H1 (cell line): ENCODE measurements around the gene B4GALT5. TPM values are rescaled to one million over a fixed set of nuclear protein-coding genes. Genes with fewer than 3 reads are reported as not detected.

Experiments
- CHD1 ChIP-seq: IDR thresholded peaks from 2 replicates; pipeline ENCODE4 v1.6.1; 2012; ENCODE audit warnings: low read depth, low read length, improper control_type of control experiment
- CHD2 ChIP-seq: IDR thresholded peaks from 2 replicates; pipeline ENCODE4 v1.6.1; 2012; ENCODE audit warnings: low read length, improper control_type of control experiment
- EGR1 ChIP-seq: IDR thresholded peaks from 2 replicates; pipeline ENCODE4 v1.6.1; 2011; ENCODE audit warnings: low read depth, low read length, borderline replicate concordance
- HDAC2 ChIP-seq, 2 experiments: fragments of 300-600 bp in 1 of 2; sonication (generic) in 1 of 2; IDR thresholded peaks; 2 replicates each; pipeline ENCODE4 v1.6.1; 2011 to 2012; ENCODE audit warnings: low read depth in 2 of 2, low read length in 2 of 2, mild to moderate bottlenecking in 2 of 2, moderate library complexity in 2 of 2, borderline replicate concordance in 1 of 2, inconsistent platforms in 1 of 2
- PHF8 ChIP-seq: fragments of 200-600 bp; sonication (generic); conservative IDR thresholded peaks from 2 replicates; pipeline ENCODE4 v1.7.1; 2012; ENCODE audit warnings: low read depth, mild to moderate bottlenecking, inconsistent platforms, low read length, moderate library complexity
- SIN3A ChIP-seq, 2 experiments: IDR thresholded peaks in 1 of 2; conservative IDR thresholded peaks in 1 of 2; 2 replicates each; pipeline ENCODE4 v1.6.1; 2011 to 2012; ENCODE audit warnings: low read length in 2 of 2, improper control_type of control experiment in 1 of 2, low read depth in 1 of 2, mild to moderate bottlenecking in 1 of 2
- SP2 ChIP-seq: IDR thresholded peaks from 2 replicates; pipeline ENCODE4 v1.6.1; 2012; ENCODE audit warnings: mild to moderate bottlenecking, low read length, inconsistent platforms
- YY1 ChIP-seq: IDR thresholded peaks from 2 replicates; pipeline ENCODE4 v1.6.1; 2011; ENCODE audit warnings: low read depth, mild to moderate bottlenecking, low read length
- polyA plus RNA-seq, 7 experiments: library from polyadenylated mRNA; depleted of rRNA in 3 of 7; stranded (reverse) in 5 of 7; unstranded in 2 of 7; fragments of >200 nt in 5 of 7; fragments of 200-250 nt in 2 of 7; gene quantifications; 1 replicate in 5 of 7; 2 replicates in 1 of 7; 4 replicates in 1 of 7; pipeline versions ENCODE4 v1.2.1 to v1.2.3, GENCODE V29; 2011 to 2013; ENCODE audit warnings: missing spikeins in 2 of 7, mixed read lengths in 2 of 7
- total RNA-seq: library from RNA; stranded (reverse); fragmentation: NEBNext Ultra II Directional; extraction: Animal tissue kit (Norgen Biotek cat#: 25700); gene quantifications from 2 replicates; pipeline ENCODE4 v1.2.1, GENCODE V29; 2021
- TF ChIP-seq, protein P1 (sequence below): fragments of 300-600 bp; sonication (generic); IDR thresholded peaks from 2 replicates; pipeline ENCODE4 v1.7.1; 2012; ENCODE audit warnings: low read length, moderate library complexity, mild to moderate bottlenecking, inconsistent platforms; ENCODE audit not compliant: insufficient replicate concordance

B4GALT5 gene
- total and polyA plus RNA-seq, 2 of the 8 experiments (the other 6 are each of a cell fraction or from before 2014, with no cell fraction given) = 46.5 to 75.4 TPM

DNA sequence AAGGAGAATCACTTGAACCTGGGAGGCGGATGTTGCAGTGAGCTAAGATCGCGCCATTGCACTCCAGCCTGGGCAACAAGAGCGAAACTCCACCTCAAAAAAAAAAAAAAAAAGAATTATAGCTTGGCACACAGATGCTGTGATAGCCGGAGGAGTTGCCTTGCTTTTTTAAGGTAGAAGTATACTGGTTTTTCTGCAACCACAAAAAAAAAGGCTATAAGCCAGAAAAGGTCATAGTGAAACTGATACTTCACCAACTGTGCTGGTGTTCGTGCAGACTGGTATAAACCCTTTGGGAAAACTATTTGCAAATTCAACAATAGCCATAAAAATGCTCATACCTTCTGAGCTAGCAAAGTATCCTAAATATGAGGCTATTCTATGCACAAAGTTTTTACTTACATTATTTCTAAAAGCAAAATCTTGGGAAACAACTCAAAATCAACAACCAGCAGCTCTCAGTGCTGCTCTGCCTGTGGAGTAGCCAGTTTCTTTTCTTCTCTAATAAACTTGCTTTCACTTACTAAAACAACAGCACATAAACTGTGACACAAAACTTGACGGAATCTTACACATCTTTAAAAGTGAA lies 44.0 kb downstream of the B4GALT5 start (continued):
- TF ChIP-seq, protein P1, sequence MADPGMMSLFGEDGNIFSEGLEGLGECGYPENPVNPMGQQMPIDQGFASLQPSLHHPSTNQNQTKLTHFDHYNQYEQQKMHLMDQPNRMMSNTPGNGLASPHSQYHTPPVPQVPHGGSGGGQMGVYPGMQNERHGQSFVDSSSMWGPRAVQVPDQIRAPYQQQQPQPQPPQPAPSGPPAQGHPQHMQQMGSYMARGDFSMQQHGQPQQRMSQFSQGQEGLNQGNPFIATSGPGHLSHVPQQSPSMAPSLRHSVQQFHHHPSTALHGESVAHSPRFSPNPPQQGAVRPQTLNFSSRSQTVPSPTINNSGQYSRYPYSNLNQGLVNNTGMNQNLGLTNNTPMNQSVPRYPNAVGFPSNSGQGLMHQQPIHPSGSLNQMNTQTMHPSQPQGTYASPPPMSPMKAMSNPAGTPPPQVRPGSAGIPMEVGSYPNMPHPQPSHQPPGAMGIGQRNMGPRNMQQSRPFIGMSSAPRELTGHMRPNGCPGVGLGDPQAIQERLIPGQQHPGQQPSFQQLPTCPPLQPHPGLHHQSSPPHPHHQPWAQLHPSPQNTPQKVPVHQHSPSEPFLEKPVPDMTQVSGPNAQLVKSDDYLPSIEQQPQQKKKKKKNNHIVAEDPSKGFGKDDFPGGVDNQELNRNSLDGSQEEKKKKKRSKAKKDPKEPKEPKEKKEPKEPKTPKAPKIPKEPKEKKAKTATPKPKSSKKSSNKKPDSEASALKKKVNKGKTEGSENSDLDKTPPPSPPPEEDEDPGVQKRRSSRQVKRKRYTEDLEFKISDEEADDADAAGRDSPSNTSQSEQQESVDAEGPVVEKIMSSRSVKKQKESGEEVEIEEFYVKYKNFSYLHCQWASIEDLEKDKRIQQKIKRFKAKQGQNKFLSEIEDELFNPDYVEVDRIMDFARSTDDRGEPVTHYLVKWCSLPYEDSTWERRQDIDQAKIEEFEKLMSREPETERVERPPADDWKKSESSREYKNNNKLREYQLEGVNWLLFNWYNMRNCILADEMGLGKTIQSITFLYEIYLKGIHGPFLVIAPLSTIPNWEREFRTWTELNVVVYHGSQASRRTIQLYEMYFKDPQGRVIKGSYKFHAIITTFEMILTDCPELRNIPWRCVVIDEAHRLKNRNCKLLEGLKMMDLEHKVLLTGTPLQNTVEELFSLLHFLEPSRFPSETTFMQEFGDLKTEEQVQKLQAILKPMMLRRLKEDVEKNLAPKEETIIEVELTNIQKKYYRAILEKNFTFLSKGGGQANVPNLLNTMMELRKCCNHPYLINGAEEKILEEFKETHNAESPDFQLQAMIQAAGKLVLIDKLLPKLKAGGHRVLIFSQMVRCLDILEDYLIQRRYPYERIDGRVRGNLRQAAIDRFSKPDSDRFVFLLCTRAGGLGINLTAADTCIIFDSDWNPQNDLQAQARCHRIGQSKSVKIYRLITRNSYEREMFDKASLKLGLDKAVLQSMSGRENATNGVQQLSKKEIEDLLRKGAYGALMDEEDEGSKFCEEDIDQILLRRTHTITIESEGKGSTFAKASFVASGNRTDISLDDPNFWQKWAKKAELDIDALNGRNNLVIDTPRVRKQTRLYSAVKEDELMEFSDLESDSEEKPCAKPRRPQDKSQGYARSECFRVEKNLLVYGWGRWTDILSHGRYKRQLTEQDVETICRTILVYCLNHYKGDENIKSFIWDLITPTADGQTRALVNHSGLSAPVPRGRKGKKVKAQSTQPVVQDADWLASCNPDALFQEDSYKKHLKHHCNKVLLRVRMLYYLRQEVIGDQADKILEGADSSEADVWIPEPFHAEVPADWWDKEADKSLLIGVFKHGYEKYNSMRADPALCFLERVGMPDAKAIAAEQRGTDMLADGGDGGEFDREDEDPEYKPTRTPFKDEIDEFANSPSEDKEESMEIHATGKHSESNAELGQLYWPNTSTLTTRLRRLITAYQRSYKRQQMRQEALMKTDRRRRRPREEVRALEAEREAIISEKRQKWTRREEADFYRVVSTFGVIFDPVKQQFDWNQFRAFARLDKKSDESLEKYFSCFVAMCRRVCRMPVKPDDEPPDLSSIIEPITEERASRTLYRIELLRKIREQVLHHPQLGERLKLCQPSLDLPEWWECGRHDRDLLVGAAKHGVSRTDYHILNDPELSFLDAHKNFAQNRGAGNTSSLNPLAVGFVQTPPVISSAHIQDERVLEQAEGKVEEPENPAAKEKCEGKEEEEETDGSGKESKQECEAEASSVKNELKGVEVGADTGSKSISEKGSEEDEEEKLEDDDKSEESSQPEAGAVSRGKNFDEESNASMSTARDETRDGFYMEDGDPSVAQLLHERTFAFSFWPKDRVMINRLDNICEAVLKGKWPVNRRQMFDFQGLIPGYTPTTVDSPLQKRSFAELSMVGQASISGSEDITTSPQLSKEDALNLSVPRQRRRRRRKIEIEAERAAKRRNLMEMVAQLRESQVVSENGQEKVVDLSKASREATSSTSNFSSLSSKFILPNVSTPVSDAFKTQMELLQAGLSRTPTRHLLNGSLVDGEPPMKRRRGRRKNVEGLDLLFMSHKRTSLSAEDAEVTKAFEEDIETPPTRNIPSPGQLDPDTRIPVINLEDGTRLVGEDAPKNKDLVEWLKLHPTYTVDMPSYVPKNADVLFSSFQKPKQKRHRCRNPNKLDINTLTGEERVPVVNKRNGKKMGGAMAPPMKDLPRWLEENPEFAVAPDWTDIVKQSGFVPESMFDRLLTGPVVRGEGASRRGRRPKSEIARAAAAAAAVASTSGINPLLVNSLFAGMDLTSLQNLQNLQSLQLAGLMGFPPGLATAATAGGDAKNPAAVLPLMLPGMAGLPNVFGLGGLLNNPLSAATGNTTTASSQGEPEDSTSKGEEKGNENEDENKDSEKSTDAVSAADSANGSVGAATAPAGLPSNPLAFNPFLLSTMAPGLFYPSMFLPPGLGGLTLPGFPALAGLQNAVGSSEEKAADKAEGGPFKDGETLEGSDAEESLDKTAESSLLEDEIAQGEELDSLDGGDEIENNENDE = no peak
- TF ChIP-seq PHF8 = no peak
- TF ChIP-seq SIN3A (conservative IDR thresholded peaks at IDR 0.05 in 1 of 2, IDR thresholded peaks at IDR 0.05 in 1 of 2; ENCODE audit: low read depth in 1 of 2, low read length in 2 of 2) = no peak
- TF ChIP-seq EGR1 = no peak
- TF ChIP-seq YY1 = no peak
- no peak for TF ChIP-seq HDAC2 (IDR thresholded peaks at IDR 0.05; ENCODE audit: borderline replicate concordance in 1 of 2, low read depth in 2 of 2, low read length in 2 of 2)
- TF ChIP-seq CHD1 = no peak
- no peak for TF ChIP-seq CHD2
- no peak for TF ChIP-seq SP2
